Stimulated activated CD8-positive, alpha-beta memory T cell treated with anti-CD3 and anti-CD28 coated beads, Interleukin-2, amount 100 ng/mL, for 48 hours (primary cell): ENCODE measurements around the gene SVIL.
"Not testable (repeated sequence)": the region's sequence is repeated elsewhere in the genome, so short reads cannot be mapped to it uniquely, and the experiment has no call there.

Experiments
- DNase-seq, 2 donors: peaks; one replicate each; pipeline ENCODE4 v3.0.0-alpha.2; 2020; ENCODE audit warnings: low read depth in 2 of 2

Gene SVIL

GRCh38 chr10:29515104-29515503 lies 119.7 kb downstream of the SVIL start:
- not testable (repeated sequence) for DNase-seq

DNA sequence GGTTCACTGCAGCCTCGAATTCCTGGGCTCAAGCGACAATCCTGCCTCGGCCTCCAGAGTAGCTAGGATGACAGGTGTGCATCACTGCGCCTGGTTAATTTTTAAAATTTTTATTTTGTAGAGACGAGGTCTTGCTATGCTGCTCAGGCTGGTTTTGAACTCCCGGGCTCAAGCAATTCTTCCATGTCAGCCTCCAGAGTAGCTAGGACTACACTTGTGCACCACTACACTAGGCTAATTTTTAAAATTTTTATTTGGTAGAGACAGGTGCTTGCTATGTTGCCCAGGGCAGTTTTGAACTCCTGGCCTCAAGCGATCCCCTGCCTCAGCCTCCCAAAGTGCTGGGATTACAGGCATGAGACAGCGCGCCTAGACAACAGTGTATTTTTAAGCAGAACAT lies 120.5 kb downstream of the SVIL start:
- no peak for DNase-seq

GRCh38 chr10:29512425-29512974 lies 122.3 kb downstream of the SVIL start:
- DNase-seq = no peak

- not testable (repeated sequence) for DNase-seq
Measured at GRCh38 chr10:29511806-29512205, 123.0 kb downstream of the SVIL start.

- DNase-seq = not testable (repeated sequence)
Measured at GRCh38 chr10:29510483-29511157, 124.2 kb downstream of the SVIL start.

DNA sequence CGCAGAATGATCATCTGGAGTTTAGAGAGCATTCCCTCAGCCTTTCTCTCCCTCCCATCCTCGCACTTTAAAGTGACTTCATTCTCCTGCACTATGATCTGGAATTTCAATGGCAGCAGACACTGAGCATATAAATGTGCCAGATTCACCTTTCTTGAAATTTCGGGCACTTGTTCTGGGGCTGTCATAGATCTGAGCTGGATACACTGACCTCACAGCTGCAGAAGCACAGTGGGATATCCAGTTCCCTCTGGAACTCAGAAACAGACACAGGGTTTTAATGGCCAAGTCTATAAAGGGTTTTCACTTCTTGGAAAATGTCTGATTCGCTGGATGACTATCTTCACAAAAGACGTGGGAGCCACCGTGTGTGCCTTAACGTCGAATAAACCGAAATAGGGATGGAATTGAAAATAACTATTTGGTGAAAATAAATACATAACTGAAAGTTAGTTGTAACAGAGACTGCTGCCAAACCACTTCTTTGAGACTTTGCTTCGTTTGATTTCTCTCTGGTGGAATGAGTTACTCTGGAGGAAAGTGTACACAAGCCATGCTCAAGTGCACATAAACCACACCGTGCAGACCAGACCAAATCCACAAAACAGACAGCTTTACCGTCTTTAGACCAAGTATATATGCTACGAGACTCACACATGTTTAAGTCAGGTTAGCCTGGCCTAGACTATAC lies 126.1 kb downstream of the SVIL start:
- no peak for DNase-seq

- DNase-seq = not testable (repeated sequence)
Measured at GRCh38 chr10:29507750-29508149, 127.0 kb downstream of the SVIL start.

DNA sequence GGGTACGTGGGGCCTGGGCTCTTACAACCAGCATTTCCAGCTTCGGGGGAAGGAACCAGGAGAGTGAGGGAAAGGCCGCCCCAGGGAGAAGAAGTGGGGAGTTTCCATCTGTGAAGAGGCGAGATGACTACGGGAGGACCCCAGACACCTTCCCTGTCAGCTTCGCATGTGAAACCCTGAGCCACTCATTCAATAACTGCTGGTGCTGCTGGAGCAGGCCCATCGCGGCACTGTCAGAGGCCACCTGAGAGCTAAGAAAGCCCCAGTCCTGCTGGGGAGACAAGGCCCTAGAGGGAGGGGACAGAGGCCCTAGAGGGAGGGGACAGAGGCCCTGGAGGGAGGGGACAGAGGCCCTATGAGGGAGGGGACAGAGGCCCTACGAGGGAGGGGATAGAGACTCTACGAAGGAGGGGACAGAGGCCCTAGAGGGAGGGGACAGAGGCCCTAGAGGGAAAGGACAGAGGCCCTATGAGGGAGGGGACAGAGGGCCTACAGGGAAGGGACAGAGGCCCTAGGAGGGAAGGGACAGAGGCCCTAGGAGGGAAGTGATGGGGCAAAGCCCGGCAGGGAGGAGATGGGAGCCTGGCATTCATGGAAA lies 128.3 kb downstream of the SVIL start:
- not testable (repeated sequence) for DNase-seq

GRCh38 chr10:29502351-29502750 lies 132.4 kb downstream of the SVIL start:
- no peak for DNase-seq

GRCh38 chr10:29501692-29502091 lies 133.1 kb downstream of the SVIL start:
- DNase-seq = no peak

- DNase-seq = no peak
Measured at GRCh38 chr10:29499993-29500537, 134.7 kb downstream of the SVIL start.

DNA sequence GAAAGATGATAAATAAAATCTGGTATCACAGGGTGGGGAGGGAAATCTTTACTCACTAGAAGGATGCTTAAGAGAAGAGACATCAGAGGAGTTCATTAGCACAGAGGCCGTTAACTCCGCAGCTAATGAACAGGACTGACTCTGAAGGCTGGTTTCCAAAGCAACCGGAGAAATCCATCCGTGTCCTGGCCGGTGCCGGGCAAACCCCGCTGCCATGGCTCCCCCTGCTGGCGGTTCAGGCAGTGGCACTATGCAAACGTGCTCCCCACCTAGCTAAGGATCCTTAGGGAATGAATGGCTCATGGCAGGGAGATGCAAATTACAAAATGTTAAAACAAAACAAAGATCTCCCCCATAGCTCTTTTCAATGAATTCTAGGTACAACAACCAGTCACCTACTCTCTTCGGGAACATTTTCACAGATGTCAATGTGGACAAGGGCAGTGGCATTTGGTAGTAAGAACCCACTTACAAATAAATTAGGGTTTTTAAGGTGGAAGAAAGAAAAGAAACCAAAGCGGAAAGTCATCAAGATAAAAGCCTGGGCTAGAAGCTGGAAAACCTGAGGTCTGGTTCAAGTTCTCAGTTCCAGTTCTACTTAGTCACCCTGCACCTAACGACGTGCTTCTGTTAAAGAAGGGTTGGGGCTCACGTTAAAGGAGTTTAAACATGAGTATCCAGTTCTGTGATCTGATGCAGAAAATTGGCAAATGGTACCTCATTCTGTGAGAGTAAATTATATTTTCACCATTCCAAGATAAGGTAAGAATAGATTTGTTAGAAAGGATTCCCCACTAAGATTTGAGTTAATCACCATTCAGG lies 138.2 kb downstream of the SVIL start:
- peak; percentile 63 to 70 for DNase-seq

- no peak for DNase-seq
Measured at GRCh38 chr10:29495366-29495765, 139.4 kb downstream of the SVIL start.

- DNase-seq = no peak
Measured at GRCh38 chr10:29493697-29494096, 141.1 kb downstream of the SVIL start.

DNA sequence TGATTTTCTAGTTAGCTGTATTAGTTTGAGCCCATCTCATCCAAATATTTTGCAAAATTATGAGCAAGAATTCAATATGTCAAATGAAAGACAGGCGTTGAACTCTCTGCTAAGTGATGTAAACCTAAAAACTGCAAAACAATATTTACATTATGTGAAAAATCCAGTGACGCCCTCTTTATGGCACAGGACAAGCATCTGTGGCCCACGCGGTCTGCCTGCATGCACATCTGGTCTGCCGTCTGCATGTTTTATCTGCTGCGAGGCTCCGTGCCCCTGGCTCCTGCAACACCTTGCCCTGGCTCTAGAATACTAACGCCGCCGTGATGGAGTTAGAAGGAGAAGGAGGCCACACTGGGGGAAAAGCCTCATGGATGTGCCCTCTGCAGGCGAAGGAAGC lies 142.0 kb downstream of the SVIL start:
- DNase-seq = no peak

DNA sequence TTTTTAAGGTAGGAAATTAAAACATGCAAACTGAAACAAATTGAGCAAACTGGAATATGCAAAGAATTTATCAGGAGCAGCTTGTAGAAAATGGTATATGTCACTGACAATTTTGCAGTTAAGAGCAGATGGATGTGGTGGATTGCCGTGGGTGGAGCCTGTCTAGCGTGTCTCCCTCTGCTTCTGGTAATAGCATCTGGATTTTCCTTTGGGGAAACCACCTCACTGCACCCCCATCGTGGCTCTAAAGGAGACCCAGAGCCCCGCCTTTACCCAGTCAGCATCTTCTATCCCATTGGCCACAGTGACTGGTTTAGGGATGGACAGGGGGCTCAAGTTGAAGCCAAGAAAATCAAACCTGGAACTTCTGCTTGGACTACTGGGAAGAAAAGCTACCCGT lies 142.9 kb downstream of the SVIL start:
- no peak for DNase-seq

GRCh38 chr10:29490781-29491280 lies 143.9 kb downstream of the SVIL start:
- DNase-seq = not testable (repeated sequence)

GRCh38 chr10:29488471-29488870 lies 146.3 kb downstream of the SVIL start:
- not testable (repeated sequence) for DNase-seq

DNA sequence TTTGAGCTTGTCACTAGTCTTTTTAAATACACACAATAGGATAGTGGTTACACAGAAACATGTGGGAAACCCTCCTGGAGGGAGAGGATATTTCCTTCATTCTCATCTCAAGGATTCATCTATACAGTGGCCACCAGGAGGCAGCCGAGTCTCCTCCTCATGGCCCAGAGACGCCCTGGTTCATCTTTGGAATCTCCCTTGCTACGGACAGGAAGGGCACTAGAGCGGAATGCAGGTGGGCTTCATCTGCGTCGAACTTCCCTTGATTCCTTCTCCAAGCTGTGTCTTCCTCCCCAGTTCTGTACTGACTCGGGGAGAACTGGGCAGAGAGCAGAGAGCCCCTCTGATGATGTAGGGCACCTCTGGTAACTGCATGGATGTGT lies 146.9 kb downstream of the SVIL start:
- DNase-seq = not testable (repeated sequence)

- DNase-seq = not testable (repeated sequence)
Measured at GRCh38 chr10:29487032-29487883, 147.5 kb downstream of the SVIL start.
